ENCODE data around the gene DNAJB13. TPM values are rescaled to one million over a fixed set of nuclear protein-coding genes. Genes with fewer than 3 reads are reported as not detected.

The DNAJB13 gene
- polyA plus RNA-seq, 1 of the 3 experiments (the other 2 are of a cell fraction), result 0.51 TPM

GRCh38 chr11:73945396-73945795 is 5.4 kb upstream of the DNAJB13 start (continued):
- TF ChIP-seq CTCF (IDR thresholded peaks at IDR 0.05), result no peak
- TF ChIP-seq POLR2AphosphoS5 (IDR thresholded peaks at IDR 0.05; ENCODE audit: low read depth, low read length), result no peak
- no peak for TF ChIP-seq IRF3 (IDR thresholded peaks at IDR 0.05; ENCODE audit: low read depth, low read length)
- no peak for TF ChIP-seq YY1 (IDR thresholded peaks at IDR 0.05; ENCODE audit: low read depth)
- TF ChIP-seq GATA2 (CRISPR knock-in tag; IDR thresholded peaks at IDR 0.05), result no peak

- ChIA-PET CTCF (interaction anchor here (1.7 to 1.8 kb wide), 2 partner anchors 17 kb away, joined by 4 to 6 read pairs; no protein-coding TSS in a partner anchor), POLR2A (interaction anchor here (0.7 kb wide), 2 partner anchors 24 to 244 kb away, joined by 3 to 4 read pairs; no protein-coding TSS in a partner anchor)
- Histone ChIP-seq H4K20me1 (ENCODE audit: insufficient read depth) (no peaks in the 10 kb centered on the region), H3K27me3 (ENCODE audit: insufficient read depth) (no peaks in the 10 kb centered on the region), H3K27ac (ENCODE audit: low read depth in 2 of 2, low read length in 1 of 2) (no peak overlapping the region), H3K36me3 (replicated peaks in 1 of 2; ENCODE audit: control insufficient read depth in 1 of 2, insufficient read depth in 2 of 2, low read length in 1 of 2) (no peaks in the 10 kb centered on the region), H3K9me3 (no peaks in the 10 kb centered on the region), H3K79me2 (ENCODE audit: insufficient read depth) (no peaks in the 10 kb centered on the region), H3K4me1 (ENCODE audit: control insufficient read depth in 1 of 2, insufficient read depth in 2 of 2, low read depth in 1 of 2, low read length in 1 of 2) (no peaks in the 10 kb centered on the region; a peak in 1 of 4 replicates), H3K4me3 (ENCODE audit: low read depth in 2 of 2, low read length in 1 of 2) (no peak overlapping the region), H3F3A (replicated peaks; ENCODE audit: insufficient read depth) (no peaks in the 10 kb centered on the region), H3K9me2 (no peaks in the 10 kb centered on the region), H3K4me2 (no peak overlapping the region), H2AFZ (ENCODE audit: low read depth) (no peak overlapping the region), H3K9ac (no peak overlapping the region)
- DNase-seq, result no peak
- TF ChIP-seq SMC3 (IDR thresholded peaks at IDR 0.05; ENCODE audit: low read depth, low read length) (no peak), CTCF (IDR thresholded peaks at IDR 0.05) (no peak), PBX3 (IDR thresholded peaks at IDR 0.05) (no peak), TEAD4 (IDR thresholded peaks at IDR 0.05; ENCODE audit: borderline replicate concordance, insufficient read depth) (no peak), MAX (IDR thresholded peaks at IDR 0.05; ENCODE audit: low read depth) (no peak), EP300 (IDR thresholded peaks at IDR 0.05; ENCODE audit: borderline replicate concordance in 1 of 2, low read depth in 1 of 2, low read length in 1 of 2) (no peak), TAF1 (IDR thresholded peaks at IDR 0.05; ENCODE audit: borderline replicate concordance, low read depth, low read length) (no peak), MXI1 (IDR thresholded peaks at IDR 0.05; ENCODE audit: low read depth, low read length) (no peak), GATA2 (CRISPR knock-in tag; IDR thresholded peaks at IDR 0.05) (no peak), EZH2phosphoT487 (IDR thresholded peaks at IDR 0.05; ENCODE audit: borderline replicate concordance, low read depth) (no peak)
- 76% methylated on average over 12 of the region's 13 CpGs for WGBS (ENCODE audit: low lambda C conversion rate)
These were observed 3.9 kb upstream of the DNAJB13 start for GRCh38 chr11:73946798-73947458.
